H9 (cell line): ENCODE measurements around the gene NPLOC4. TPM values are rescaled to one million over a fixed set of nuclear protein-coding genes. Genes with fewer than 3 reads are reported as not detected.

Experiments
- DNase-seq: peaks from one replicate; pipeline ENCODE4 v3.0.0-alpha.2; 2017
- H2AFZ ChIP-seq: one replicate; pipeline ENCODE4 v1.6.1; 2013; ENCODE audit warnings: mild to moderate bottlenecking, low read length, control low read depth, moderate library complexity
- H2AK5ac ChIP-seq: 2 replicates; pipeline ENCODE4 v1.6.1; 2013; ENCODE audit warnings: low read length, control low read depth, mixed read lengths; ENCODE audit not compliant: insufficient read length
- H2BK120ac ChIP-seq: one replicate; pipeline ENCODE4 v1.6.1; 2013; ENCODE audit warnings: low read depth, mild to moderate bottlenecking, low read length, control low read depth, inconsistent platforms; ENCODE audit not compliant: poor library complexity, severe bottlenecking
- H2BK12ac ChIP-seq: 2 replicates; pipeline ENCODE4 v1.6.1; 2013; ENCODE audit warnings: low read length, control low read depth, mixed read lengths, low read depth; ENCODE audit not compliant: insufficient read length
- H2BK15ac ChIP-seq: 2 replicates; pipeline ENCODE4 v1.6.1; 2013; ENCODE audit warnings: low read depth, low read length, control low read depth
- H2BK20ac ChIP-seq: one replicate; pipeline ENCODE4 v1.6.1; 2013; ENCODE audit warnings: low read depth, mild to moderate bottlenecking, low read length, control low read depth, inconsistent platforms; ENCODE audit not compliant: poor library complexity, severe bottlenecking
- H2BK5ac ChIP-seq: 2 replicates; pipeline ENCODE4 v1.6.1; 2013; ENCODE audit warnings: low read length, control low read depth, mixed read lengths; ENCODE audit not compliant: insufficient read length
- H3K14ac ChIP-seq: 2 replicates; pipeline ENCODE4 v1.6.1; 2013; ENCODE audit warnings: low read length, control low read depth; ENCODE audit not compliant: insufficient read depth
- H3K18ac ChIP-seq: 2 replicates; pipeline ENCODE4 v1.6.1; 2013; ENCODE audit warnings: low read depth, mild to moderate bottlenecking, mixed read lengths, low read length, control low read depth; ENCODE audit not compliant: insufficient read length
- H3K23ac ChIP-seq: 2 replicates; pipeline ENCODE4 v1.6.1; 2013; ENCODE audit warnings: low read length, control low read depth, mixed read lengths, low read depth; ENCODE audit not compliant: insufficient read length
- H3K23me2 ChIP-seq: 2 replicates; pipeline ENCODE4 v1.6.1; 2013; ENCODE audit warnings: low read depth, mild to moderate bottlenecking, mixed read lengths, low read length, control low read depth; ENCODE audit not compliant: insufficient read length, poor library complexity, severe bottlenecking
- H3K27ac ChIP-seq: 2 replicates; pipeline ENCODE4 v1.5.1; 2013; ENCODE audit warnings: low read length, control low read depth, mixed read lengths, low read depth; ENCODE audit not compliant: insufficient read length
- H3K27me3 ChIP-seq: 2 replicates; pipeline ENCODE4 v1.6.1; 2013; ENCODE audit warnings: low read length, control low read depth, inconsistent platforms; ENCODE audit not compliant: insufficient read depth
- H3K4ac ChIP-seq: 2 replicates; pipeline ENCODE4 v1.6.1; 2013; ENCODE audit warnings: low read depth, mild to moderate bottlenecking, control low read depth, inconsistent platforms, low read length, moderate library complexity
- H3K4me1 ChIP-seq: 2 replicates; pipeline ENCODE4 v1.6.1; 2013; ENCODE audit warnings: low read length, control low read depth, inconsistent platforms; ENCODE audit not compliant: insufficient read depth
- H3K4me2 ChIP-seq: 2 replicates; pipeline ENCODE4 v1.6.1; 2013; ENCODE audit warnings: low read length, control low read depth, mixed read lengths; ENCODE audit not compliant: insufficient read length, insufficient read depth
- H3K56ac ChIP-seq: 2 replicates; pipeline ENCODE4 v1.6.1; 2013; ENCODE audit warnings: low read depth, mild to moderate bottlenecking, mixed read lengths, low read length, control low read depth; ENCODE audit not compliant: insufficient read length
- H3K79me1 ChIP-seq: 2 replicates; pipeline ENCODE4 v1.6.1; 2013; ENCODE audit warnings: low read depth, mild to moderate bottlenecking, moderate library complexity, low read length, control low read depth, inconsistent platforms; ENCODE audit not compliant: insufficient read depth, poor library complexity, severe bottlenecking
- H3K79me2 ChIP-seq: 2 replicates; pipeline ENCODE4 v1.6.1; 2013; ENCODE audit warnings: low read length, control low read depth, inconsistent platforms; ENCODE audit not compliant: insufficient read depth
- H3K9ac ChIP-seq: 2 replicates; pipeline ENCODE4 v1.6.1; 2013; ENCODE audit warnings: low read length, control low read depth, mixed read lengths; ENCODE audit not compliant: insufficient read length; ENCODE audit errors: extremely low read depth
- H3K9me3 ChIP-seq: one replicate; pipeline ENCODE4 v1.6.1; 2013; ENCODE audit warnings: low read depth, low read length, inconsistent platforms; ENCODE audit not compliant: control insufficient read depth
- H3T11ph ChIP-seq: one replicate; pipeline ENCODE4 v1.6.1; 2013; ENCODE audit warnings: mild to moderate bottlenecking, low read length, control low read depth, inconsistent platforms
- H4K20me1 ChIP-seq: one replicate; pipeline ENCODE4 v1.6.1; 2013; ENCODE audit not compliant: control insufficient read depth, insufficient read length, insufficient read depth
- H4K5ac ChIP-seq: 2 replicates; pipeline ENCODE4 v1.6.1; 2013; ENCODE audit warnings: low read depth, mild to moderate bottlenecking, mixed read lengths, low read length, control low read depth; ENCODE audit not compliant: insufficient read length
- H4K8ac ChIP-seq: replicated peaks from 2 replicates; pipeline ENCODE4 v1.6.1; 2013; ENCODE audit warnings: low read length, control low read depth, mixed read lengths, low read depth; ENCODE audit not compliant: insufficient read length
- H4K91ac ChIP-seq: 2 replicates; pipeline ENCODE4 v1.6.1; 2013; ENCODE audit warnings: low read depth, mild to moderate bottlenecking, moderate library complexity, mixed read lengths, low read length, control low read depth; ENCODE audit not compliant: insufficient read length
- H3K27ac Mint-ChIP-seq, 3 experiments: 2 replicates in 2 of 3; 3 replicates in 1 of 3; pipeline ENCODE4 v1.8.0; 2020 to 2021; ENCODE audit warnings: mixed read lengths in 3 of 3, mild to moderate bottlenecking in 1 of 3, moderate library complexity in 1 of 3
- H3K27me3 Mint-ChIP-seq: 2 replicates; pipeline ENCODE4 v1.8.0; 2021; ENCODE audit warnings: low read depth, mild to moderate bottlenecking, moderate library complexity, mixed read lengths
- H3K36me3 Mint-ChIP-seq, 3 experiments: 2 replicates in 2 of 3; 3 replicates in 1 of 3; pipeline ENCODE4 v1.8.0; 2020 to 2021; ENCODE audit warnings: low read depth in 3 of 3, mixed read lengths in 3 of 3; ENCODE audit not compliant: insufficient read depth in 1 of 3
- H3K4me1 Mint-ChIP-seq, 2 experiments: 2 replicates each; pipeline ENCODE4 v1.8.0; 2020; ENCODE audit warnings: mixed read lengths in 2 of 2
- H3K4me3 Mint-ChIP-seq, 2 experiments: 2 replicates in 1 of 2; 3 replicates in 1 of 2; pipeline ENCODE4 v1.8.0; 2020 to 2021; ENCODE audit warnings: mild to moderate bottlenecking in 2 of 2, mixed read lengths in 2 of 2, moderate library complexity in 1 of 2
- H3K9me3 Mint-ChIP-seq, 2 experiments: 2 replicates in 1 of 2; 3 replicates in 1 of 2; pipeline ENCODE4 v1.8.0; 2020; ENCODE audit warnings: mild to moderate bottlenecking in 2 of 2, mixed read lengths in 2 of 2, moderate library complexity in 1 of 2
- WGBS: extraction: QIAGEN DNeasy Blood & Tissue Kit; methylation state at CpG from one replicate; pipeline ENCODE4 v1.1.7; 2013; ENCODE audit warnings: missing lambda C conversion rate, low lambda C conversion rate, mixed read lengths; ENCODE audit not compliant: insufficient read length; ENCODE audit errors: extremely low coverage; 5-methylcytosine and 5-hydroxymethylcytosine counted together
- total RNA-seq: library from RNA; stranded (reverse); gene quantifications from 2 replicates; pipeline ENCODE4 v1.2.1, GENCODE V29; 2021
- TF ChIP-seq, protein P1 (sequence below): fragments of 200-600 bp; sonication (generic); conservative IDR thresholded peaks from 3 replicates; pipeline ENCODE4 v1.8.0; 2021; ENCODE audit warnings: antibody characterized with exemption, mild to moderate bottlenecking

Gene NPLOC4
- total RNA-seq, 1 experiment from 2014 or later, result 103 TPM

DNA sequence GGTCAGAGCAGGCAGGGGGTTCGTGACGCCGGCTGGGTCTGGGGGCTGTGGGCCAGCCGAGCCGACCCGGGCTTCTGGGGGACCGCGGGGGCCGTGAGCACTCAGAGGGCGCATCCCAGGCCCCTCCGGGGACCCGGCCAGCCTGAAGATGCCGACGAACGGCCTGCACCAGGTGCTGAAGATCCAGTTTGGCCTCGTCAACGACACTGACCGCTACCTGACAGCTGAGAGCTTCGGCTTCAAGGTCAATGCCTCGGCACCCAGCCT, 108.6 kb downstream of the NPLOC4 start:
- no peak overlapping the region for H2BK12ac ChIP-seq
- no peak overlapping the region for H2BK20ac ChIP-seq
- no peak overlapping the region for H3K9ac ChIP-seq
- no peak overlapping the region for H4K91ac ChIP-seq
- no peak overlapping the region for H3K4me3 Mint-ChIP-seq
- no peak overlapping the region for H4K8ac ChIP-seq
- no peak overlapping the region for H3T11ph ChIP-seq
- H3K23ac ChIP-seq, result no peak overlapping the region
- H2BK120ac ChIP-seq, result no peak overlapping the region
- H2AK5ac ChIP-seq, result no peak overlapping the region
- peaks cover 0 to 1% of the 10 kb centered on the region in 2 experiments; a peak in 1 of 4 replicates for H3K4me1 Mint-ChIP-seq
- peaks cover 3% of the 10 kb centered on the region for H4K20me1 ChIP-seq
- H3K4ac ChIP-seq, result no peak overlapping the region
- no peaks in the 10 kb centered on the region for H3K9me3 Mint-ChIP-seq
- H2BK5ac ChIP-seq, result no peak overlapping the region
- H3K18ac ChIP-seq, result no peak overlapping the region
- H2AFZ ChIP-seq, result no peak overlapping the region
- TF ChIP-seq, protein P1, sequence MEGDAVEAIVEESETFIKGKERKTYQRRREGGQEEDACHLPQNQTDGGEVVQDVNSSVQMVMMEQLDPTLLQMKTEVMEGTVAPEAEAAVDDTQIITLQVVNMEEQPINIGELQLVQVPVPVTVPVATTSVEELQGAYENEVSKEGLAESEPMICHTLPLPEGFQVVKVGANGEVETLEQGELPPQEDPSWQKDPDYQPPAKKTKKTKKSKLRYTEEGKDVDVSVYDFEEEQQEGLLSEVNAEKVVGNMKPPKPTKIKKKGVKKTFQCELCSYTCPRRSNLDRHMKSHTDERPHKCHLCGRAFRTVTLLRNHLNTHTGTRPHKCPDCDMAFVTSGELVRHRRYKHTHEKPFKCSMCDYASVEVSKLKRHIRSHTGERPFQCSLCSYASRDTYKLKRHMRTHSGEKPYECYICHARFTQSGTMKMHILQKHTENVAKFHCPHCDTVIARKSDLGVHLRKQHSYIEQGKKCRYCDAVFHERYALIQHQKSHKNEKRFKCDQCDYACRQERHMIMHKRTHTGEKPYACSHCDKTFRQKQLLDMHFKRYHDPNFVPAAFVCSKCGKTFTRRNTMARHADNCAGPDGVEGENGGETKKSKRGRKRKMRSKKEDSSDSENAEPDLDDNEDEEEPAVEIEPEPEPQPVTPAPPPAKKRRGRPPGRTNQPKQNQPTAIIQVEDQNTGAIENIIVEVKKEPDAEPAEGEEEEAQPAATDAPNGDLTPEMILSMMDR, result no peak
- no peak overlapping the region for H2BK15ac ChIP-seq
- no peaks in the 10 kb centered on the region for H3K36me3 Mint-ChIP-seq
- H3K79me2 ChIP-seq, result no peaks in the 10 kb centered on the region
- no peaks in the 10 kb centered on the region for H3K9me3 ChIP-seq
- no peaks in the 10 kb centered on the region; the same call in 1 of the 2 replicates for H3K27me3 ChIP-seq
- no peak overlapping the region for H3K14ac ChIP-seq
- no peak overlapping the region for H3K27ac Mint-ChIP-seq
- H3K4me1 ChIP-seq, result no peaks in the 10 kb centered on the region
- H3K79me1 ChIP-seq, result no peaks in the 10 kb centered on the region
- no peak overlapping the region for H3K56ac ChIP-seq
- no peak overlapping the region for H3K27ac ChIP-seq
- no peak for DNase-seq
- H3K4me2 ChIP-seq, result no peak overlapping the region
- peaks cover 33% of the 10 kb centered on the region for H3K27me3 Mint-ChIP-seq
- no peak overlapping the region for H4K5ac ChIP-seq
- no peaks in the 10 kb centered on the region for H3K23me2 ChIP-seq
- no CpG with 5 or more reads among the region's 20 CpGs for WGBS
